Measurements from ENCODE around the gene LRRFIP1.

LRRFIP1 gene

GRCh38 chr2:237729681-237730475, 102.5 kb downstream of the LRRFIP1 start:
- DNase-seq = no peak

- peak; percentile 89 for DNase-seq
Measured at GRCh38 chr2:237731663-237732062, 104.3 kb downstream of the LRRFIP1 start.

- no peak for DNase-seq
Measured at GRCh38 chr2:237732070-237732469, 104.7 kb downstream of the LRRFIP1 start.

GRCh38 chr2:237732790-237733381, 105.5 kb downstream of the LRRFIP1 start:
- no peak for DNase-seq

- no peak for DNase-seq
Measured at GRCh38 chr2:237733677-237734300, 106.4 kb downstream of the LRRFIP1 start.

GRCh38 chr2:237734905-237735623, 107.7 kb downstream of the LRRFIP1 start:
- no peak for DNase-seq

GRCh38 chr2:237735798-237736197, 108.4 kb downstream of the LRRFIP1 start:
- no peak for DNase-seq

- no peak for DNase-seq
Measured at GRCh38 chr2:237736783-237737182, 109.4 kb downstream of the LRRFIP1 start.

GRCh38 chr2:237737196-237737865, 109.9 kb downstream of the LRRFIP1 start:
- DNase-seq = peak; percentile 40

GRCh38 chr2:237738255-237738654, 110.9 kb downstream of the LRRFIP1 start:
- DNase-seq = no peak

GRCh38 chr2:237739101-237739500, 111.7 kb downstream of the LRRFIP1 start:
- no peak for DNase-seq

GRCh38 chr2:237742191-237742590, 114.8 kb downstream of the LRRFIP1 start:
- no peak for DNase-seq

GRCh38 chr2:237742614-237743013, 115.2 kb downstream of the LRRFIP1 start:
- no peak for DNase-seq

- no peak for DNase-seq
Measured at GRCh38 chr2:237743024-237743423, 115.6 kb downstream of the LRRFIP1 start.

GRCh38 chr2:237743561-237744269, 116.3 kb downstream of the LRRFIP1 start:
- peak; percentile 25 for DNase-seq

- DNase-seq = no peak
Measured at GRCh38 chr2:237744270-237744612, 116.9 kb downstream of the LRRFIP1 start.

- peak; percentile 58 for DNase-seq
Measured at GRCh38 chr2:237744613-237745249, 117.3 kb downstream of the LRRFIP1 start.

- no peak for DNase-seq
Measured at GRCh38 chr2:237745250-237745613, 117.8 kb downstream of the LRRFIP1 start.

GRCh38 chr2:237746302-237747080, 119.1 kb downstream of the LRRFIP1 start:
- no peak for DNase-seq

- DNase-seq = no peak
Measured at GRCh38 chr2:237747189-237747588, 119.8 kb downstream of the LRRFIP1 start.

GRCh38 chr2:237749002-237749401, 121.6 kb downstream of the LRRFIP1 start:
- no peak for DNase-seq
